ENCODE data around the gene RPL15.
A peak's percentile ranks its signal among the peaks of the same experiment; 100 is the strongest.

RPL15 gene

DNA sequence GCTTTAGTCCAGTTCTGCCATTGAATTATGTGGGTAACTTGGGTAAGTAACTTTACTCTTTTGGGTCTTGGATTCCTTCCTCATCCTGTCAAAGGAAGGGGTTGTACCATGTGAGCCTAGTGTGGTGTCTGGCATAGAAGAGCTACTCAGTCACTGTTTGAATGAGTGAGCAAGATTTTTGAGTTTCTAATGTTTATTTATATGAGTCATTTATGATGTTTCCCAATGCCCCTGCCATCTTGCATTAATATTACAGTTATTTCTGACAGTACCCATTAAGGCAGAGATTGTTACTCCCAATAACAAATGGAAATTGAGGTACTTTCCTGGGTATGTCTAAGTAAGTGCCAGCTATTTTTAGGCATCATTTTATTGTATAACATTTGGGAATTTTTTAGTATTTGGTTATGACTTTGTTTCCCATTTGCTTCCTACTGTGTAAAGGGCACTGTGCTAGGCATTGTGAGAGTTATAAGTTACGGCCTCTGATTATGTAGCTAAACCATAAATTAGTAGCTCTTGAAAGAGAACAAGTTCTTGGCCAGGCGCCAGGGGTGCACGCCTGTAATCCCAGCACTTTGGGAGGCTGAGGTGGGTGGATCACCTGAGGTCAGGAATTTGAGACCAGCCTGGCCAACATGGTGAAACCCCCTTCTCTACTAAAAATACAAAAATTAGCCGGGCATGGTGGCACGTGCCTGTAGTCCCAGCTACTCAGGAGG is 51.7 kb downstream of the RPL15 start:
- DNase-seq, result peak; percentile 23

DNA sequence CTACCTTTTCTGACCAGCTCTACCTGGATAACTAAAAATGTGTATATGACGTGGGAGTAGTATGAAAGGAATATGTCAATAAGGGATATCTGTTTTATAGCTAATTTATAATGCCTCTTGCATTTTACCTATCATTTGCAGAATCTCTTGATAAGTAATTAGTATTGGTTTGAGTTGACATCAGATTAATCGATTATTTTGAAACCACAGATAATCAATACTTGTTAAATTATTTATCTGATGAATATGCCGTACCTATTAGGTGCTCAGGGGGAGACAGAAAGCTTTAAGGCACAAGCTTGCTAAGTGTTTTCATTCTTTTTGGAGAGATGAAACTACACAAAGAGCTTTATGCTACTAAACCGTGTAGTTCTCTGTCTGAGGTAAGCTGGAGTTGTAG is 52.5 kb downstream of the RPL15 start:
- no peak for DNase-seq

Data from NCI-H1105 treated with DMSO at 0.1 percent for 48 hours (cell line).